Panc1 (cell line): Measurements from ENCODE around the gene SLC6A11.

Experiments
- POLR2AphosphoS5 ChIP-seq: IDR thresholded peaks from 2 replicates; pipeline ENCODE4 v1.6.1; 2012; ENCODE audit warnings: mild to moderate bottlenecking, low read depth, low read length, moderate library complexity
- SIN3A ChIP-seq: IDR thresholded peaks from 2 replicates; pipeline ENCODE4 v1.6.1; 2012; ENCODE audit warnings: low read depth, mild to moderate bottlenecking, low read length, moderate library complexity, borderline replicate concordance; ENCODE audit not compliant: insufficient read depth
- TF ChIP-seq, protein P1 (sequence below): fragments of 450-650 bp; IDR thresholded peaks from 2 replicates; pipeline ENCODE4 v1.5.1; 2017; ENCODE audit warnings: mild to moderate bottlenecking
- TF ChIP-seq, protein P2 (sequence below), 2 experiments: IDR thresholded peaks; 2 replicates each; pipeline ENCODE4 v1.6.1; 2011 to 2012; ENCODE audit warnings: low read depth in 2 of 2, control low read depth in 1 of 2, low read length in 1 of 2, mild to moderate bottlenecking in 1 of 2, moderate library complexity in 1 of 2; ENCODE audit not compliant: insufficient read depth in 1 of 2

DNA sequence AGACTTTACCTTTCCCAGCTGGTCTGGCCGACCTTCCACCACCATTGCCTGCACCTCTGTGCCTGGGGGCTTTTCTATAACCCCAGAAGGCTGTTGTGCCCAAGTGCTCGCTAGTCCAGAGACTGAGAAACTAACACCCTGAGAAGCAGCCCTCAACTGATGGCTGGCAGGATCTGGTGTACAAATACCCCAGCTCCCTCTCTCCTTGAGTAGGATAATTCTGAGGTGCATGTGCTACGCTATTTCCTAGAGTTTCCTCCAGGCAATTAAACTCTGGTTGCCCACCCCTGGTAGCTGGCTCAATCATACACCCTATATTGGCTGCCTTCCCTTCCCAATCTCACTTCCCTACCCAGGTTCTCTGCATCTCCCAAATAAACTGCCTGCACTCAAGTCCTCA lies 165.0 kb downstream of the SLC6A11 start:
- TF ChIP-seq, protein P1, sequence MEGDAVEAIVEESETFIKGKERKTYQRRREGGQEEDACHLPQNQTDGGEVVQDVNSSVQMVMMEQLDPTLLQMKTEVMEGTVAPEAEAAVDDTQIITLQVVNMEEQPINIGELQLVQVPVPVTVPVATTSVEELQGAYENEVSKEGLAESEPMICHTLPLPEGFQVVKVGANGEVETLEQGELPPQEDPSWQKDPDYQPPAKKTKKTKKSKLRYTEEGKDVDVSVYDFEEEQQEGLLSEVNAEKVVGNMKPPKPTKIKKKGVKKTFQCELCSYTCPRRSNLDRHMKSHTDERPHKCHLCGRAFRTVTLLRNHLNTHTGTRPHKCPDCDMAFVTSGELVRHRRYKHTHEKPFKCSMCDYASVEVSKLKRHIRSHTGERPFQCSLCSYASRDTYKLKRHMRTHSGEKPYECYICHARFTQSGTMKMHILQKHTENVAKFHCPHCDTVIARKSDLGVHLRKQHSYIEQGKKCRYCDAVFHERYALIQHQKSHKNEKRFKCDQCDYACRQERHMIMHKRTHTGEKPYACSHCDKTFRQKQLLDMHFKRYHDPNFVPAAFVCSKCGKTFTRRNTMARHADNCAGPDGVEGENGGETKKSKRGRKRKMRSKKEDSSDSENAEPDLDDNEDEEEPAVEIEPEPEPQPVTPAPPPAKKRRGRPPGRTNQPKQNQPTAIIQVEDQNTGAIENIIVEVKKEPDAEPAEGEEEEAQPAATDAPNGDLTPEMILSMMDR: no peak
- TF ChIP-seq, protein P2, sequence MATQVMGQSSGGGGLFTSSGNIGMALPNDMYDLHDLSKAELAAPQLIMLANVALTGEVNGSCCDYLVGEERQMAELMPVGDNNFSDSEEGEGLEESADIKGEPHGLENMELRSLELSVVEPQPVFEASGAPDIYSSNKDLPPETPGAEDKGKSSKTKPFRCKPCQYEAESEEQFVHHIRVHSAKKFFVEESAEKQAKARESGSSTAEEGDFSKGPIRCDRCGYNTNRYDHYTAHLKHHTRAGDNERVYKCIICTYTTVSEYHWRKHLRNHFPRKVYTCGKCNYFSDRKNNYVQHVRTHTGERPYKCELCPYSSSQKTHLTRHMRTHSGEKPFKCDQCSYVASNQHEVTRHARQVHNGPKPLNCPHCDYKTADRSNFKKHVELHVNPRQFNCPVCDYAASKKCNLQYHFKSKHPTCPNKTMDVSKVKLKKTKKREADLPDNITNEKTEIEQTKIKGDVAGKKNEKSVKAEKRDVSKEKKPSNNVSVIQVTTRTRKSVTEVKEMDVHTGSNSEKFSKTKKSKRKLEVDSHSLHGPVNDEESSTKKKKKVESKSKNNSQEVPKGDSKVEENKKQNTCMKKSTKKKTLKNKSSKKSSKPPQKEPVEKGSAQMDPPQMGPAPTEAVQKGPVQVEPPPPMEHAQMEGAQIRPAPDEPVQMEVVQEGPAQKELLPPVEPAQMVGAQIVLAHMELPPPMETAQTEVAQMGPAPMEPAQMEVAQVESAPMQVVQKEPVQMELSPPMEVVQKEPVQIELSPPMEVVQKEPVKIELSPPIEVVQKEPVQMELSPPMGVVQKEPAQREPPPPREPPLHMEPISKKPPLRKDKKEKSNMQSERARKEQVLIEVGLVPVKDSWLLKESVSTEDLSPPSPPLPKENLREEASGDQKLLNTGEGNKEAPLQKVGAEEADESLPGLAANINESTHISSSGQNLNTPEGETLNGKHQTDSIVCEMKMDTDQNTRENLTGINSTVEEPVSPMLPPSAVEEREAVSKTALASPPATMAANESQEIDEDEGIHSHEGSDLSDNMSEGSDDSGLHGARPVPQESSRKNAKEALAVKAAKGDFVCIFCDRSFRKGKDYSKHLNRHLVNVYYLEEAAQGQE (IDR thresholded peaks at IDR 0.05; ENCODE audit: insufficient read depth in 1 of 2, low read depth in 2 of 2, low read length in 1 of 2): no peak
- TF ChIP-seq POLR2AphosphoS5 (no peak), SIN3A (no peak)
